HEK293 (cell line): ENCODE data around the gene FAR1.

Experiments
- HOXA7 ChIP-seq: sonication (generic); formaldehyde crosslinking; IDR thresholded peaks from 2 replicates; pipeline ENCODE4 v1.8.1; 2022; ENCODE audit warnings: missing genetic modification reagents, borderline replicate concordance
- ZNF2 ChIP-seq: fragments of 450-650 bp; formaldehyde crosslinking; IDR thresholded peaks from 2 replicates; pipeline ENCODE4 v1.5.1; 2016; ENCODE audit warnings: missing biosample characterization, missing genetic modification characterization
- ZNF423 ChIP-seq: fragments of 450-650 bp; formaldehyde crosslinking; IDR thresholded peaks from 2 replicates; pipeline ENCODE4 v1.5.1; 2016; ENCODE audit warnings: missing biosample characterization, missing genetic modification characterization
- ZNF830 ChIP-seq: fragments of 450-650 bp; IDR thresholded peaks from 2 replicates; pipeline ENCODE4 v1.5.0; 2018; ENCODE audit warnings: missing biosample characterization, missing genetic modification characterization, low read depth, mild to moderate bottlenecking, moderate library complexity
- TF ChIP-seq, protein P1 (sequence below): fragments of 450-650 bp; formaldehyde crosslinking; IDR thresholded peaks from 2 replicates; pipeline ENCODE4 v1.5.1; 2016; ENCODE audit warnings: missing biosample characterization, missing genetic modification characterization

DNA sequence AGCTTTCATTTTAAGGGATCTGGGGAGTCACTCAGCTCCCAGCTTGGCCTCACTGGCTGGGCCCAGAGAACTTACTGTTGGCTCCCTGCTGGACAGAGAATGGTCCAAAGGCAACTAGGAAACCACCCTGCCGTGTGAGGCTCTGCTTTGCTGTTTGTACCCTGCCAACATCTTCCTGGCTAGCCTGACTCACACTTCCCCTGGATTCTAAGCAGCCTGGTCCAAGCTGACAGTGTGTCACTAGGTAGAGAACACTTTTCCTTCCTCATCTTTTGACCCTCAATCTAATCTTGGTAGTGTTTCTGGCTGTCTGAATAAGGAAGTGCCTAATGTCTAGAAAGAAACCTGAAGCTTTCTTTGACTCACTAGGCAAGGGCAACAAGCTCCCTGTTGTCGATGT lies 76.7 kb downstream of the FAR1 start:
- TF ChIP-seq, protein P1, sequence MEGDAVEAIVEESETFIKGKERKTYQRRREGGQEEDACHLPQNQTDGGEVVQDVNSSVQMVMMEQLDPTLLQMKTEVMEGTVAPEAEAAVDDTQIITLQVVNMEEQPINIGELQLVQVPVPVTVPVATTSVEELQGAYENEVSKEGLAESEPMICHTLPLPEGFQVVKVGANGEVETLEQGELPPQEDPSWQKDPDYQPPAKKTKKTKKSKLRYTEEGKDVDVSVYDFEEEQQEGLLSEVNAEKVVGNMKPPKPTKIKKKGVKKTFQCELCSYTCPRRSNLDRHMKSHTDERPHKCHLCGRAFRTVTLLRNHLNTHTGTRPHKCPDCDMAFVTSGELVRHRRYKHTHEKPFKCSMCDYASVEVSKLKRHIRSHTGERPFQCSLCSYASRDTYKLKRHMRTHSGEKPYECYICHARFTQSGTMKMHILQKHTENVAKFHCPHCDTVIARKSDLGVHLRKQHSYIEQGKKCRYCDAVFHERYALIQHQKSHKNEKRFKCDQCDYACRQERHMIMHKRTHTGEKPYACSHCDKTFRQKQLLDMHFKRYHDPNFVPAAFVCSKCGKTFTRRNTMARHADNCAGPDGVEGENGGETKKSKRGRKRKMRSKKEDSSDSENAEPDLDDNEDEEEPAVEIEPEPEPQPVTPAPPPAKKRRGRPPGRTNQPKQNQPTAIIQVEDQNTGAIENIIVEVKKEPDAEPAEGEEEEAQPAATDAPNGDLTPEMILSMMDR: no peak
- TF ChIP-seq HOXA7 (no peak), ZNF830 (no peak), ZNF2 (tag by site-specific recombination) (no peak), ZNF423 (tag by site-specific recombination) (no peak)
